H9 (cell line): ENCODE measurements around the gene MTHFD1L. TPM values are rescaled to one million over a fixed set of nuclear protein-coding genes. Genes with fewer than 3 reads are reported as not detected.

Experiments used
- DNase-seq: peaks from one replicate; pipeline ENCODE4 v3.0.0-alpha.2; 2017
- H2AFZ ChIP-seq: one replicate; pipeline ENCODE4 v1.6.1; 2013; ENCODE audit warnings: mild to moderate bottlenecking, low read length, control low read depth, moderate library complexity
- H2AK5ac ChIP-seq: 2 replicates; pipeline ENCODE4 v1.6.1; 2013; ENCODE audit warnings: low read length, control low read depth, mixed read lengths; ENCODE audit not compliant: insufficient read length
- H2BK120ac ChIP-seq: one replicate; pipeline ENCODE4 v1.6.1; 2013; ENCODE audit warnings: low read depth, mild to moderate bottlenecking, low read length, control low read depth, inconsistent platforms; ENCODE audit not compliant: poor library complexity, severe bottlenecking
- H2BK12ac ChIP-seq: 2 replicates; pipeline ENCODE4 v1.6.1; 2013; ENCODE audit warnings: low read length, control low read depth, mixed read lengths, low read depth; ENCODE audit not compliant: insufficient read length
- H2BK15ac ChIP-seq: 2 replicates; pipeline ENCODE4 v1.6.1; 2013; ENCODE audit warnings: low read depth, low read length, control low read depth
- H2BK20ac ChIP-seq: one replicate; pipeline ENCODE4 v1.6.1; 2013; ENCODE audit warnings: low read depth, mild to moderate bottlenecking, low read length, control low read depth, inconsistent platforms; ENCODE audit not compliant: poor library complexity, severe bottlenecking
- H2BK5ac ChIP-seq: 2 replicates; pipeline ENCODE4 v1.6.1; 2013; ENCODE audit warnings: low read length, control low read depth, mixed read lengths; ENCODE audit not compliant: insufficient read length
- H3K14ac ChIP-seq: 2 replicates; pipeline ENCODE4 v1.6.1; 2013; ENCODE audit warnings: low read length, control low read depth; ENCODE audit not compliant: insufficient read depth
- H3K18ac ChIP-seq: 2 replicates; pipeline ENCODE4 v1.6.1; 2013; ENCODE audit warnings: low read depth, mild to moderate bottlenecking, mixed read lengths, low read length, control low read depth; ENCODE audit not compliant: insufficient read length
- H3K23ac ChIP-seq: 2 replicates; pipeline ENCODE4 v1.6.1; 2013; ENCODE audit warnings: low read length, control low read depth, mixed read lengths, low read depth; ENCODE audit not compliant: insufficient read length
- H3K23me2 ChIP-seq: 2 replicates; pipeline ENCODE4 v1.6.1; 2013; ENCODE audit warnings: low read depth, mild to moderate bottlenecking, mixed read lengths, low read length, control low read depth; ENCODE audit not compliant: insufficient read length, poor library complexity, severe bottlenecking
- H3K27ac ChIP-seq: 2 replicates; pipeline ENCODE4 v1.5.1; 2013; ENCODE audit warnings: low read length, control low read depth, mixed read lengths, low read depth; ENCODE audit not compliant: insufficient read length
- H3K27me3 ChIP-seq: 2 replicates; pipeline ENCODE4 v1.6.1; 2013; ENCODE audit warnings: low read length, control low read depth, inconsistent platforms; ENCODE audit not compliant: insufficient read depth
- H3K4ac ChIP-seq: 2 replicates; pipeline ENCODE4 v1.6.1; 2013; ENCODE audit warnings: low read depth, mild to moderate bottlenecking, control low read depth, inconsistent platforms, low read length, moderate library complexity
- H3K4me1 ChIP-seq: 2 replicates; pipeline ENCODE4 v1.6.1; 2013; ENCODE audit warnings: low read length, control low read depth, inconsistent platforms; ENCODE audit not compliant: insufficient read depth
- H3K4me2 ChIP-seq: 2 replicates; pipeline ENCODE4 v1.6.1; 2013; ENCODE audit warnings: low read length, control low read depth, mixed read lengths; ENCODE audit not compliant: insufficient read length, insufficient read depth
- H3K56ac ChIP-seq: 2 replicates; pipeline ENCODE4 v1.6.1; 2013; ENCODE audit warnings: low read depth, mild to moderate bottlenecking, mixed read lengths, low read length, control low read depth; ENCODE audit not compliant: insufficient read length
- H3K79me1 ChIP-seq: 2 replicates; pipeline ENCODE4 v1.6.1; 2013; ENCODE audit warnings: low read depth, mild to moderate bottlenecking, moderate library complexity, low read length, control low read depth, inconsistent platforms; ENCODE audit not compliant: insufficient read depth, poor library complexity, severe bottlenecking
- H3K79me2 ChIP-seq: 2 replicates; pipeline ENCODE4 v1.6.1; 2013; ENCODE audit warnings: low read length, control low read depth, inconsistent platforms; ENCODE audit not compliant: insufficient read depth
- H3K9ac ChIP-seq: 2 replicates; pipeline ENCODE4 v1.6.1; 2013; ENCODE audit warnings: low read length, control low read depth, mixed read lengths; ENCODE audit not compliant: insufficient read length; ENCODE audit errors: extremely low read depth
- H3K9me3 ChIP-seq: one replicate; pipeline ENCODE4 v1.6.1; 2013; ENCODE audit warnings: low read depth, low read length, inconsistent platforms; ENCODE audit not compliant: control insufficient read depth
- H3T11ph ChIP-seq: one replicate; pipeline ENCODE4 v1.6.1; 2013; ENCODE audit warnings: mild to moderate bottlenecking, low read length, control low read depth, inconsistent platforms
- H4K20me1 ChIP-seq: one replicate; pipeline ENCODE4 v1.6.1; 2013; ENCODE audit not compliant: control insufficient read depth, insufficient read length, insufficient read depth
- H4K5ac ChIP-seq: 2 replicates; pipeline ENCODE4 v1.6.1; 2013; ENCODE audit warnings: low read depth, mild to moderate bottlenecking, mixed read lengths, low read length, control low read depth; ENCODE audit not compliant: insufficient read length
- H4K8ac ChIP-seq: replicated peaks from 2 replicates; pipeline ENCODE4 v1.6.1; 2013; ENCODE audit warnings: low read length, control low read depth, mixed read lengths, low read depth; ENCODE audit not compliant: insufficient read length
- H4K91ac ChIP-seq: 2 replicates; pipeline ENCODE4 v1.6.1; 2013; ENCODE audit warnings: low read depth, mild to moderate bottlenecking, moderate library complexity, mixed read lengths, low read length, control low read depth; ENCODE audit not compliant: insufficient read length
- H3K27ac Mint-ChIP-seq, 3 experiments: 2 replicates in 2 of 3; 3 replicates in 1 of 3; pipeline ENCODE4 v1.8.0; 2020 to 2021; ENCODE audit warnings: mixed read lengths in 3 of 3, mild to moderate bottlenecking in 1 of 3, moderate library complexity in 1 of 3
- H3K27me3 Mint-ChIP-seq: 2 replicates; pipeline ENCODE4 v1.8.0; 2021; ENCODE audit warnings: low read depth, mild to moderate bottlenecking, moderate library complexity, mixed read lengths
- H3K36me3 Mint-ChIP-seq, 3 experiments: 2 replicates in 2 of 3; 3 replicates in 1 of 3; pipeline ENCODE4 v1.8.0; 2020 to 2021; ENCODE audit warnings: low read depth in 3 of 3, mixed read lengths in 3 of 3; ENCODE audit not compliant: insufficient read depth in 1 of 3
- H3K4me1 Mint-ChIP-seq, 2 experiments: 2 replicates each; pipeline ENCODE4 v1.8.0; 2020; ENCODE audit warnings: mixed read lengths in 2 of 2
- H3K4me3 Mint-ChIP-seq, 2 experiments: 2 replicates in 1 of 2; 3 replicates in 1 of 2; pipeline ENCODE4 v1.8.0; 2020 to 2021; ENCODE audit warnings: mild to moderate bottlenecking in 2 of 2, mixed read lengths in 2 of 2, moderate library complexity in 1 of 2
- H3K9me3 Mint-ChIP-seq, 2 experiments: 2 replicates in 1 of 2; 3 replicates in 1 of 2; pipeline ENCODE4 v1.8.0; 2020; ENCODE audit warnings: mild to moderate bottlenecking in 2 of 2, mixed read lengths in 2 of 2, moderate library complexity in 1 of 2
- CTCF ChIP-seq: fragments of 200-600 bp; sonication (generic); conservative IDR thresholded peaks from 3 replicates; pipeline ENCODE4 v1.8.0; 2021; ENCODE audit warnings: antibody characterized with exemption, mild to moderate bottlenecking
- WGBS: extraction: QIAGEN DNeasy Blood & Tissue Kit; methylation state at CpG from one replicate; pipeline ENCODE4 v1.1.7; 2013; ENCODE audit warnings: missing lambda C conversion rate, low lambda C conversion rate, mixed read lengths; ENCODE audit not compliant: insufficient read length; ENCODE audit errors: extremely low coverage; 5-methylcytosine and 5-hydroxymethylcytosine counted together
- total RNA-seq: library from RNA; stranded (reverse); gene quantifications from 2 replicates; pipeline ENCODE4 v1.2.1, GENCODE V29; 2021

MTHFD1L gene
- total RNA-seq, 1 experiment from 2014 or later = 90.2 TPM

GRCh38 chr6:150906641-150907326 lies 41.3 kb downstream of the MTHFD1L start:
- H2BK120ac ChIP-seq = no peak overlapping the region
- no peak overlapping the region for H3K14ac ChIP-seq
- H4K5ac ChIP-seq = no peak overlapping the region
- H3K9me3 ChIP-seq = no peaks in the 10 kb centered on the region
- no peaks in the 10 kb centered on the region for H3K79me1 ChIP-seq
- H4K91ac ChIP-seq = no peak overlapping the region
- no peak overlapping the region for H3K9ac ChIP-seq
- no peak overlapping the region for H2AFZ ChIP-seq
- Mint-ChIP-seq H3K9me3 (no peaks in the 10 kb centered on the region), H3K4me3 (no peak overlapping the region; a peak in 1 of 5 replicates), H3K36me3 (peaks cover 36 to 47% (median 38%) of the 10 kb centered on the region in 3 experiments), H3K4me1 (peaks cover 0 to 7% of the 10 kb centered on the region in 2 experiments; a peak in 2 of 4 replicates), H3K27me3 (no peaks in the 10 kb centered on the region), H3K27ac (no peak overlapping the region)
- no peak overlapping the region for H2AK5ac ChIP-seq
- H3K27ac ChIP-seq = no peak overlapping the region
- H3K56ac ChIP-seq = no peak overlapping the region
- H3K4me2 ChIP-seq = no peak overlapping the region
- H3K79me2 ChIP-seq = no peaks in the 10 kb centered on the region
- H3K4ac ChIP-seq = no peak overlapping the region
- no peak overlapping the region for H2BK5ac ChIP-seq
- no peaks in the 10 kb centered on the region for H3K27me3 ChIP-seq
- H3K18ac ChIP-seq = no peak overlapping the region
- H3T11ph ChIP-seq = no peak overlapping the region
- no peak overlapping the region for H3K23ac ChIP-seq
- no peak overlapping the region for H2BK15ac ChIP-seq
- H4K8ac ChIP-seq = no peak overlapping the region
- no peak for DNase-seq
- no peak overlapping the region for H2BK20ac ChIP-seq
- no CpG with 5 or more reads among the region's 1 CpG for WGBS
- no peaks in the 10 kb centered on the region for H3K23me2 ChIP-seq
- no peaks in the 10 kb centered on the region for H4K20me1 ChIP-seq
- TF ChIP-seq CTCF = no peak
- H2BK12ac ChIP-seq = no peak overlapping the region
- no peaks in the 10 kb centered on the region for H3K4me1 ChIP-seq
